GM12878 (cell line): ENCODE results near the gene ATF4. TPM values are rescaled to one million over a fixed set of nuclear protein-coding genes. Genes with fewer than 3 reads are reported as not detected.

Experiments used
- ATAC-seq: fragments of 200-7000 bp; cut with Tn5 transposase; 3 replicates; pipeline ENCODE4 v1.9.1; 2020; ENCODE audit warnings: mild to moderate bottlenecking, moderate library complexity
- BruUV-seq: library from RNA; stranded (reverse); fragments of 400-500 nt; replicated peaks from 2 replicates; lab custom pipeline; 2021; lab: Mats Ljungman, UMichigan
- CTCF ChIA-PET: fragments of 300-600 bp; sonication (Branson Sonifier 250); formaldehyde crosslinking; extraction: SDS; loops from one replicate; lab custom pipeline; 2021; ENCODE audit warnings: inconsistent platforms; lab: Yijun Ruan, JAX
- POLR2A ChIA-PET: fragments of 350-600 bp; formaldehyde crosslinking; extraction: SDS; loops from one replicate; lab custom pipeline; 2021; ENCODE audit warnings: inconsistent platforms; lab: Charles Lee
- RAD21 ChIA-PET: fragments of 300-600 bp; sonication (Branson Sonifier 250); formaldehyde crosslinking; loops from one replicate; lab custom pipeline; 2023; ENCODE audit warnings: antibody characterized with exemption; ENCODE audit not compliant: unreplicated experiment; lab: Charles Lee
- SMC1A ChIA-PET: fragments of 300-600 bp; sonication (Branson Sonifier 250); formaldehyde crosslinking; loops from one replicate; lab custom pipeline; 2023; ENCODE audit not compliant: unreplicated experiment, uncharacterized antibody; lab: Charles Lee
- DNase-seq: peaks from one replicate; pipeline ENCODE4 v3.0.0-alpha.2; 2011; ENCODE audit warnings: low read depth, low spot score
- FAIRE-seq: peaks from 3 replicates; lab custom pipeline; 2011; peaks lifted over from hg19 to GRCh38; lab: Jason Lieb, UNC
- H2AFZ ChIP-seq: 2 replicates; pipeline ENCODE4 v1.6.0; 2011; ENCODE audit warnings: low read depth, low read length, control low read depth; ENCODE audit not compliant: control insufficient read depth
- H3K27ac ChIP-seq: 2 replicates; pipeline ENCODE4 v1.5.1; 2011; ENCODE audit warnings: control low read depth; ENCODE audit not compliant: control insufficient read depth, insufficient read depth
- H3K27me3 ChIP-seq, 2 experiments: replicated peaks in 1 of 2; 2 replicates each; pipeline versions ENCODE4 v1.6.0 to v1.6.1; 2011; ENCODE audit warnings: low read length in 1 of 2; ENCODE audit not compliant: control insufficient read depth in 2 of 2, insufficient read depth in 2 of 2
- H3K36me3 ChIP-seq, 2 experiments: 2 replicates each; pipeline ENCODE4 v1.5.1; 2011; ENCODE audit warnings: low read length in 1 of 2; ENCODE audit not compliant: control insufficient read depth in 2 of 2, insufficient read depth in 2 of 2
- H3K4me1 ChIP-seq: 2 replicates; pipeline ENCODE4 v1.6.1; 2011; ENCODE audit warnings: mild to moderate bottlenecking, low read length, moderate library complexity, mixed read lengths; ENCODE audit not compliant: control insufficient read depth, insufficient read depth
- H3K4me2 ChIP-seq: 2 replicates; pipeline ENCODE4 v1.6.0; 2011; ENCODE audit warnings: control low read depth; ENCODE audit not compliant: control insufficient read depth, insufficient read depth
- H3K4me3 ChIP-seq: fragments of 200-600 bp; sonication (generic); 2 replicates; pipeline ENCODE4 v1.5.1; 2016
- H3K79me2 ChIP-seq: 2 replicates; pipeline ENCODE4 v1.6.0; 2011; ENCODE audit warnings: low read length; ENCODE audit not compliant: control insufficient read depth, insufficient read depth
- H3K9ac ChIP-seq: 2 replicates; pipeline ENCODE4 v1.8.0; 2011; ENCODE audit warnings: low read length, control low read depth, mixed read lengths; ENCODE audit not compliant: control insufficient read depth, insufficient read depth
- H3K9me3 ChIP-seq: replicated peaks from 3 replicates; pipeline ENCODE4 v1.5.1; 2011; ENCODE audit warnings: mild to moderate bottlenecking, low read length; ENCODE audit not compliant: control insufficient read depth, insufficient read depth
- H4K20me1 ChIP-seq: 2 replicates; pipeline ENCODE4 v1.6.0; 2011; ENCODE audit not compliant: control insufficient read depth, insufficient read depth
- HCFC1 ChIP-seq: fragments of 150-350 bp; IDR thresholded peaks from 2 replicates; pipeline ENCODE4 v1.6.1; 2014; ENCODE audit warnings: low read length
- JUNB ChIP-seq: IDR thresholded peaks from 2 replicates; pipeline ENCODE4 v1.6.1; 2016; ENCODE audit warnings: antibody characterized with exemption, mild to moderate bottlenecking
- POLR2AphosphoS5 ChIP-seq: IDR thresholded peaks from 2 replicates; pipeline ENCODE4 v1.6.1; 2011; ENCODE audit warnings: mild to moderate bottlenecking, low read length, inconsistent platforms
- RCOR1 ChIP-seq: conservative IDR thresholded peaks from 2 replicates; pipeline ENCODE4 v1.6.1; 2012; ENCODE audit warnings: low read depth, low read length, improper control_type of control experiment
- RUNX3 ChIP-seq: IDR thresholded peaks from 2 replicates; pipeline ENCODE4 v1.6.1; 2012; ENCODE audit warnings: low read length, inconsistent platforms
- SMARCA5 ChIP-seq: fragments of 450-650 bp; IDR thresholded peaks from 2 replicates; pipeline ENCODE4 v1.6.1; 2017; ENCODE audit warnings: mild to moderate bottlenecking
- TCF12 ChIP-seq: IDR thresholded peaks from 2 replicates; pipeline ENCODE4 v1.6.1; 2011; ENCODE audit warnings: low read depth, mild to moderate bottlenecking, low read length
- WGBS: methylation state at CpG from one replicate; pipeline ENCODE4 v1.1.6; 2016; ENCODE audit warnings: low lambda C conversion rate; ENCODE audit not compliant: insufficient replicate concordance, insufficient coverage; ENCODE audit errors: missing lambda C conversion rate; 5-methylcytosine and 5-hydroxymethylcytosine counted together
- in situ Hi-C: fragments of 300-500 bp; cut with MboI; formaldehyde crosslinking; loops from 9 replicates; pipeline ENCODE4 v1.14.3; 2018; ENCODE audit warnings: mixed read lengths
- intact Hi-C: fragments of 100-400 bp; cut with micrococcal nuclease; formaldehyde crosslinking; loops from one replicate; pipeline ENCODE4 v1.14.2; 2022; ENCODE audit not compliant: unreplicated experiment
- polyA plus RNA-seq, 11 experiments: library from polyadenylated mRNA; depleted of rRNA in 4 of 11; unstranded in 6 of 11; stranded (reverse) in 5 of 11; fragments of >200 nt; fragmentation: Nextera tagmentation in 4 of 11; fragmentation: Illumina TruSeq in 1 of 11; extraction: Ambion mirVana in 4 of 11; extraction: Trizol in 1 of 11; gene quantifications; 1 replicate in 1 of 11; 2 replicates in 10 of 11; pipeline versions ENCODE4 v1.2.1 to v1.2.3, GENCODE V29; 2011 to 2016; ENCODE audit warnings: inconsistent platforms in 2 of 11, missing spikeins in 2 of 11, low read depth in 1 of 11
- total RNA-seq, 4 experiments: library from RNA; depleted of rRNA in 3 of 4; stranded (reverse); fragments of >200 nt in 3 of 4; fragmentation: Illumina TruSeq in 1 of 4; extraction: Trizol in 1 of 4; gene quantifications; 2 replicates each; pipeline versions ENCODE4 v1.2.1 to v1.2.3, GENCODE V29; 2013 to 2021
- TF ChIP-seq, protein P1 (sequence below): IDR thresholded peaks from 2 replicates; pipeline ENCODE4 v1.6.1; 2011; ENCODE audit warnings: mild to moderate bottlenecking, low read depth, low read length, moderate library complexity; ENCODE audit not compliant: insufficient replicate concordance

The ATF4 gene
- total and polyA plus RNA-seq, 10 of the 15 experiments (the other 5 are each of a cell fraction or from before 2014, with no cell fraction given) = 88.3 to 605 (median 320) TPM

DNA sequence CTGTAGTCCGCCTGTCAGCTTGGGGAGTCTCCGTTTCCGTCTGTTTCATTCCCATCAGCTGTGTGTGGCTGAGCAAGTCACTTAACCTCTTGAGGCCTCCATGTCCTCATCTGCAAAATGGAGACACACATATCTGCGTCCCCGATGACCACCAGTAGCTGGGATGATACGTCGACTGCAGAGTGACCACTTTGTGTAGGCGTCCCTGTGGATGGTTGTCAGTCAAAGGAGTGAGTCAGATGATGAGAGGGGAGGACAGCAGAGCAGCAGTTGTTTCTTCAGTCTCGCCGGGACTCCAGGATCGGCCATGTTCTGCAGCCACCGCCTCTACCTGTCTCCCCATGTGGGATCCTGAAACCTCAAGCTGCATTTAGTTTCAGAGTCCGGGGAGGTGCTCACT, 43.7 kb upstream of the ATF4 start (continued):
- TF ChIP-seq JUNB (no peak), POLR2AphosphoS5 (no peak), HCFC1 (no peak), RCOR1 (no peak)
- TF ChIP-seq, protein P1, sequence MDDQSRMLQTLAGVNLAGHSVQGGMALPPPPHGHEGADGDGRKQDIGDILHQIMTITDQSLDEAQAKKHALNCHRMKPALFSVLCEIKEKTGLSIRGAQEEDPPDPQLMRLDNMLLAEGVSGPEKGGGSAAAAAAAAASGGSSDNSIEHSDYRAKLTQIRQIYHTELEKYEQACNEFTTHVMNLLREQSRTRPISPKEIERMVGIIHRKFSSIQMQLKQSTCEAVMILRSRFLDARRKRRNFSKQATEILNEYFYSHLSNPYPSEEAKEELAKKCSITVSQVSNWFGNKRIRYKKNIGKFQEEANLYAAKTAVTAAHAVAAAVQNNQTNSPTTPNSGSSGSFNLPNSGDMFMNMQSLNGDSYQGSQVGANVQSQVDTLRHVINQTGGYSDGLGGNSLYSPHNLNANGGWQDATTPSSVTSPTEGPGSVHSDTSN = no peak
- TF ChIP-seq, all 136 proteins: peak for 0

DNA sequence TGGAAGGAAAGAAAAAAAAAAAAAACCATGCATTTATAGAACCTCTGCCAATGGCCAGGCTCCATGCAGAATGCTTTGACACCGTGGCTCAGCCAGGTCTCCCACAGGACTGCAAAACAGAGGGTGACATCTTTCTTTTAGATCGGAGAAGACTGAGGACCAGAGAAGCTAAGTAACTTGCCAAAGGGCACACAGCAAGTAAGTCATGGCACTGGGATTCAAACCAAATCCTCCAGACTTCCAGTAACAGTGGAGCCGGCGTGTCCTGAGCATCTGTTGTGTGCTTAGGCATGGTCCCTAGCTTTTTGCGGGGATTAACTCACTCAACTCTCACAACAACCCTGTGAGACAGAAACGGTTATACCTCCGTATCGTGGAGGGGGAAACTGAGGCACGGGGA, 42.8 kb upstream of the ATF4 start:
- POLR2A ChIA-PET = no interaction called here
- SMC1A ChIA-PET = interaction anchor here (0.6 kb wide), 1 partner anchor 1878 kb away, joined by 3 read pairs; no protein-coding TSS in a partner anchor
- FAIRE-seq (no peak), ATAC-seq (no peak), DNase-seq (no peak)
- no TSS peak for BruUV-seq
- WGBS = 96% methylated on average over 9 of the region's 9 CpGs
- peaks cover 3% of the 10 kb centered on the region for H3K4me1 ChIP-seq
- RAD21 ChIA-PET = interaction anchor here (1.4 kb wide), 1 partner anchor 78 kb away, joined by 3 read pairs; the partner anchor contains the start of gene TAB1
- peaks cover 8% of the 10 kb centered on the region for H3K79me2 ChIP-seq
- TF ChIP-seq SMARCA5 (no peak), RUNX3 (no peak), TCF12 (no peak)
- no peak overlapping the region for H3K27ac ChIP-seq
- intact Hi-C loops (no loop called here), in situ Hi-C loops (no loop called here)
- H3K9ac ChIP-seq = no peak overlapping the region
- H3K27me3 ChIP-seq = no peaks in the 10 kb centered on the region
- no peak overlapping the region for H3K4me3 ChIP-seq
- H2AFZ ChIP-seq = no peak overlapping the region
- H3K9me3 ChIP-seq = no peaks in the 10 kb centered on the region
- no peak overlapping the region for H3K4me2 ChIP-seq
- H4K20me1 ChIP-seq = no peaks in the 10 kb centered on the region
- H3K36me3 ChIP-seq = peaks cover 13 to 43% of the 10 kb centered on the region in 2 experiments; a peak in 3 of 4 replicates
- CTCF ChIA-PET = interaction anchor here (0.6 kb wide), 2 partner anchors 42 to 157 kb away, joined by 3 read pairs; no protein-coding TSS in a partner anchor
